H1 (cell line): Measurements from ENCODE around the gene CSNK1A1. TPM values are rescaled to one million over a fixed set of nuclear protein-coding genes. Genes with fewer than 3 reads are reported as not detected.

Source experiments
- CTCF ChIA-PET: fragments of 300-600 bp; sonication (Branson Sonifier 250); formaldehyde crosslinking; loops from one replicate; lab custom pipeline; 2021; ENCODE audit not compliant: partially characterized antibody; lab: Charles Lee
- POLR2A ChIA-PET: fragments of 300-600 bp; sonication (Branson Sonifier 250); formaldehyde crosslinking; loops from one replicate; lab custom pipeline; 2021; ENCODE audit warnings: inconsistent platforms; ENCODE audit not compliant: partially characterized antibody; lab: Charles Lee
- DNase-seq, 2 experiments: peaks; one replicate each; pipeline versions ENCODE4 v3.0.0 to v3.0.0-alpha.2; 2010 to 2022; ENCODE audit warnings: low spot score in 2 of 2, low read depth in 1 of 2, mixed read lengths in 1 of 2
- FAIRE-seq: peaks from 2 replicates; lab custom pipeline; 2011; peaks lifted over from hg19 to GRCh38; lab: Jason Lieb, UNC
- H2AFZ ChIP-seq: 2 replicates; pipeline ENCODE4 v1.8.1; 2012; ENCODE audit warnings: low read length, inconsistent platforms
- H2AK5ac ChIP-seq: 2 replicates; pipeline ENCODE4 v1.6.1; 2013; ENCODE audit warnings: low read depth, low read length
- H2BK120ac ChIP-seq: replicated peaks from 2 replicates; pipeline ENCODE3; 2013; ENCODE audit warnings: low read depth, low read length, inconsistent platforms
- H2BK12ac ChIP-seq: 2 replicates; pipeline ENCODE4 v1.6.1; 2013; ENCODE audit warnings: low read depth, low read length
- H2BK15ac ChIP-seq: 2 replicates; pipeline ENCODE4 v1.6.1; 2013; ENCODE audit warnings: low read length
- H2BK20ac ChIP-seq: 2 replicates; pipeline ENCODE4 v1.6.1; 2013; ENCODE audit warnings: low read length
- H2BK5ac ChIP-seq: 2 replicates; pipeline ENCODE4 v1.6.1; 2013; ENCODE audit warnings: low read depth, low read length
- H3K14ac ChIP-seq: 2 replicates; pipeline ENCODE4 v1.6.1; 2013; ENCODE audit warnings: inconsistent platforms; ENCODE audit not compliant: insufficient read length
- H3K18ac ChIP-seq: 2 replicates; pipeline ENCODE4 v1.6.1; 2013; ENCODE audit warnings: low read length; ENCODE audit errors: extremely low read depth
- H3K23ac ChIP-seq: 2 replicates; pipeline ENCODE4 v1.6.1; 2013; ENCODE audit warnings: inconsistent platforms; ENCODE audit not compliant: insufficient read length
- H3K23me2 ChIP-seq: 2 replicates; pipeline ENCODE4 v1.6.1; 2013; ENCODE audit warnings: low read depth, low read length
- H3K27ac ChIP-seq: 2 replicates; pipeline ENCODE4 v1.6.1; 2011; ENCODE audit warnings: low read depth, low read length, inconsistent platforms
- H3K27me3 ChIP-seq, 4 experiments: replicated peaks in 1 of 4; 1 replicate in 1 of 4; 2 replicates in 3 of 4; pipeline versions ENCODE4 v1.6.1 to v1.8.1; 2011 to 2013; ENCODE audit warnings: low read length in 3 of 4, mild to moderate bottlenecking in 3 of 4, inconsistent platforms in 2 of 4, mixed read lengths in 2 of 4, moderate library complexity in 1 of 4; ENCODE audit not compliant: control insufficient read depth in 3 of 4, insufficient read depth in 3 of 4; ENCODE audit errors: extremely low read depth in 1 of 4
- H3K36me3 ChIP-seq, 4 experiments: 2 replicates each; pipeline versions ENCODE4 v1.6.1 to v1.8.1; 2011 to 2013; ENCODE audit warnings: mild to moderate bottlenecking in 4 of 4, low read length in 3 of 4, moderate library complexity in 2 of 4, control low read depth in 1 of 4, inconsistent platforms in 1 of 4; ENCODE audit not compliant: insufficient read depth in 4 of 4, control insufficient read depth in 2 of 4
- H3K4ac ChIP-seq: replicated peaks from 2 replicates; pipeline ENCODE3; 2013; ENCODE audit warnings: low read length, low read depth, mixed read lengths, inconsistent platforms; ENCODE audit not compliant: insufficient read length
- H3K4me1 ChIP-seq, 4 experiments: replicated peaks in 1 of 4; 1 replicate in 1 of 4; 2 replicates in 3 of 4; pipeline versions ENCODE4 v1.6.1 to v1.8.1; 2011 to 2013; ENCODE audit warnings: low read length in 3 of 4, inconsistent platforms in 2 of 4, mixed read lengths in 1 of 4; ENCODE audit not compliant: insufficient read depth in 4 of 4, control insufficient read depth in 3 of 4
- H3K4me2 ChIP-seq, 2 experiments: 2 replicates each; pipeline versions ENCODE4 v1.6.1 to v1.8.1; 2011 to 2013; ENCODE audit warnings: low read depth in 2 of 2, low read length in 2 of 2, control low read depth in 1 of 2, inconsistent platforms in 1 of 2, mild to moderate bottlenecking in 1 of 2; ENCODE audit not compliant: insufficient read depth in 1 of 2
- H3K4me3 ChIP-seq, 4 experiments: fragments of 200-600, 300-600 bp in 1 of 4; sonication (generic), shearing (Covaris generic), sonication (Bioruptor Twin) in 1 of 4; 2 replicates each; pipeline versions ENCODE4 v1.5.1 to v1.8.1; 2011 to 2016; ENCODE audit warnings: low read length in 4 of 4, low read depth in 3 of 4, control low read depth in 2 of 4, inconsistent platforms in 2 of 4, mild to moderate bottlenecking in 2 of 4, mixed read lengths in 1 of 4, moderate library complexity in 1 of 4; ENCODE audit not compliant: insufficient read depth in 2 of 4; ENCODE audit errors: extremely low read depth in 1 of 4
- H3K56ac ChIP-seq: replicated peaks from 2 replicates; pipeline ENCODE3; 2013; ENCODE audit warnings: low read depth, mild to moderate bottlenecking, mixed read lengths, low read length, inconsistent platforms; ENCODE audit not compliant: insufficient read length
- H3K79me1 ChIP-seq: 2 replicates; pipeline ENCODE4 v1.6.1; 2013; ENCODE audit warnings: low read depth, low read length, control low read depth
- H3K79me2 ChIP-seq, 2 experiments: 2 replicates each; pipeline versions ENCODE4 v1.6.1 to v1.8.1; 2012 to 2013; ENCODE audit warnings: low read length in 2 of 2, mild to moderate bottlenecking in 2 of 2, inconsistent platforms in 1 of 2; ENCODE audit not compliant: insufficient read depth in 2 of 2, control insufficient read depth in 1 of 2
- H3K9ac ChIP-seq, 4 experiments: replicated peaks in 1 of 4; 1 replicate in 1 of 4; 2 replicates in 3 of 4; pipeline versions ENCODE4 v1.6.1 to v1.8.1; 2011 to 2013; ENCODE audit warnings: low read depth in 3 of 4, low read length in 3 of 4, control low read depth in 2 of 4, mild to moderate bottlenecking in 2 of 4, moderate library complexity in 2 of 4, inconsistent platforms in 1 of 4; ENCODE audit errors: extremely low read depth in 1 of 4
- H3K9me3 ChIP-seq, 2 experiments: 2 replicates each; pipeline versions ENCODE4 v1.6.1 to v1.8.1; 2012 to 2013; ENCODE audit warnings: mild to moderate bottlenecking in 2 of 2, moderate library complexity in 2 of 2, control low read depth in 1 of 2, inconsistent platforms in 1 of 2, low read depth in 1 of 2, low read length in 1 of 2, mixed read lengths in 1 of 2; ENCODE audit not compliant: insufficient read depth in 2 of 2
- H4K20me1 ChIP-seq, 2 experiments: replicated peaks in 1 of 2; 2 replicates each; pipeline versions ENCODE3 to v1.8.1; 2011 to 2013; ENCODE audit warnings: inconsistent platforms in 2 of 2, low read length in 2 of 2, mild to moderate bottlenecking in 1 of 2; ENCODE audit not compliant: insufficient read depth in 2 of 2, control insufficient read depth in 1 of 2
- H4K5ac ChIP-seq: 2 replicates; pipeline ENCODE4 v1.6.1; 2013; ENCODE audit warnings: low read length, low read depth, mixed read lengths, inconsistent platforms; ENCODE audit not compliant: insufficient read length
- H4K8ac ChIP-seq: 2 replicates; pipeline ENCODE4 v1.8.0; 2013; ENCODE audit warnings: mild to moderate bottlenecking, moderate library complexity, low read length, inconsistent platforms; ENCODE audit not compliant: insufficient read depth; ENCODE audit errors: extremely low read depth
- H4K91ac ChIP-seq: replicated peaks from 2 replicates; pipeline ENCODE3; 2013; ENCODE audit warnings: low read length, mixed read lengths, inconsistent platforms; ENCODE audit not compliant: insufficient read length
- BCL11A ChIP-seq, 2 experiments: IDR thresholded peaks; one replicate each; pipeline ENCODE4 v1.6.1; 2011; ENCODE audit warnings: low read depth in 2 of 2, low read length in 2 of 2, mild to moderate bottlenecking in 2 of 2
- CHD2 ChIP-seq: IDR thresholded peaks from 2 replicates; pipeline ENCODE4 v1.6.1; 2012; ENCODE audit warnings: low read length, improper control_type of control experiment
- FOSL1 ChIP-seq: IDR thresholded peaks from 2 replicates; pipeline ENCODE4 v1.6.1; 2011; ENCODE audit warnings: mild to moderate bottlenecking, low read depth, low read length, moderate library complexity; ENCODE audit not compliant: insufficient read depth
- SAP30 ChIP-seq: fragments of 300-600 bp; sonication (generic); IDR thresholded peaks from 2 replicates; pipeline ENCODE4 v1.7.1; 2012; ENCODE audit warnings: low read length, moderate library complexity, mild to moderate bottlenecking, inconsistent platforms; ENCODE audit not compliant: insufficient read depth, insufficient replicate concordance
- SIN3A ChIP-seq, 2 experiments: IDR thresholded peaks in 1 of 2; conservative IDR thresholded peaks in 1 of 2; 2 replicates each; pipeline ENCODE4 v1.6.1; 2011 to 2012; ENCODE audit warnings: low read length in 2 of 2, improper control_type of control experiment in 1 of 2, low read depth in 1 of 2, mild to moderate bottlenecking in 1 of 2
- TAF7 ChIP-seq: optimal IDR thresholded peaks from 2 replicates; pipeline ENCODE3; 2011; ENCODE audit warnings: low read depth, mild to moderate bottlenecking, inconsistent platforms, low read length, moderate library complexity, borderline replicate concordance
- WGBS, 2 experiments: shearing (Covaris generic) in 1 of 2; methylation state at CpG; one replicate each; pipeline versions ENCODE4 v1.1.6 to v1.1.7; 2013 to 2015; ENCODE audit warnings: low lambda C conversion rate in 2 of 2, mixed read lengths in 2 of 2, inconsistent platforms in 1 of 2, low coverage in 1 of 2, missing lambda C conversion rate in 1 of 2; ENCODE audit not compliant: insufficient replicate concordance in 2 of 2, insufficient coverage in 1 of 2, insufficient read length in 1 of 2; ENCODE audit errors: extremely low coverage in 1 of 2, missing lambda C conversion rate in 1 of 2; 5-methylcytosine and 5-hydroxymethylcytosine counted together
- polyA plus RNA-seq, 7 experiments: library from polyadenylated mRNA; depleted of rRNA in 3 of 7; stranded (reverse) in 5 of 7; unstranded in 2 of 7; fragments of >200 nt in 5 of 7; fragments of 200-250 nt in 2 of 7; gene quantifications; 1 replicate in 5 of 7; 2 replicates in 1 of 7; 4 replicates in 1 of 7; pipeline versions ENCODE4 v1.2.1 to v1.2.3, GENCODE V29; 2011 to 2013; ENCODE audit warnings: missing spikeins in 2 of 7, mixed read lengths in 2 of 7
- total RNA-seq: library from RNA; stranded (reverse); fragmentation: NEBNext Ultra II Directional; extraction: Animal tissue kit (Norgen Biotek cat#: 25700); gene quantifications from 2 replicates; pipeline ENCODE4 v1.2.1, GENCODE V29; 2021

The CSNK1A1 gene
- total and polyA plus RNA-seq, 2 of the 8 experiments (the other 6 are each of a cell fraction or from before 2014, with no cell fraction given) = 61.2 to 244 TPM

GRCh38 chr5:149550268-149550583 lies 1.0 kb downstream of the CSNK1A1 start:
- CTCF ChIA-PET = interaction anchor here (0.5 to 16.3 kb wide), 13 partner anchors 11 to 168 kb away, joined by 3 to 174 read pairs (median 5); partner anchors contain the start of gene ARHGEF37
- TF ChIP-seq TAF7 (no peak), SAP30 (peak; percentile 0), SIN3A (conservative IDR thresholded peaks at IDR 0.05 in 1 of 2, IDR thresholded peaks at IDR 0.05 in 1 of 2; ENCODE audit: low read depth in 1 of 2, low read length in 2 of 2) (peak in 1 of 2 experiments; percentile 23; a peak in 1 of 4 replicates), BCL11A (IDR thresholded peaks at IDR 0.05; ENCODE audit: low read depth in 2 of 2, low read length in 2 of 2) (no peak), CHD2 (no peak), FOSL1 (no peak)
- H4K20me1 ChIP-seq = peaks cover 5 to 6% of the 10 kb centered on the region in 2 experiments

More at GRCh38 chr5:149550268-149550583, 1.0 kb downstream of the CSNK1A1 start:
- 1% methylated on average over 12 of the region's 12 CpGs; no CpG with 5 or more reads in 1 of the 2 experiments for WGBS, 2 experiments
- Histone ChIP-seq H2BK12ac (peak overlapping the region; percentile 30; the same call in 1 of the 2 replicates), H3K4me2 (peak overlapping the region; percentile 80 to 96), H3K9ac (peak overlapping the region; percentile 81 to 94 (median 93)), H3K4me1 (peaks cover 0 to 7% (median 3%) of the 10 kb centered on the region in 4 experiments; a peak in 4 of 7 replicates), H4K5ac (no peak overlapping the region), H3K27ac (peak overlapping the region; percentile 93), H3K23ac (no peak overlapping the region), H2BK120ac (no peak overlapping the region), H3K4ac (no peak overlapping the region), H3K4me3 (peak overlapping the region; percentile 97 to 100 (median 99)), H3K36me3 (peaks cover 1 to 47% (median 10%) of the 10 kb centered on the region in 4 experiments; a peak in 7 of 8 replicates), H2AFZ (no peak overlapping the region), H3K79me1 (no peaks in the 10 kb centered on the region), H3K27me3 (no peaks in the 10 kb centered on the region), H3K79me2 (peaks cover 51 to 59% of the 10 kb centered on the region in 2 experiments), H3K56ac (peak overlapping the region; percentile 52), H2BK20ac (no peak overlapping the region), H3K18ac (0 out of 2 replicates have a peak overlapping the region, but pooled peaks have one; percentile 72), H3K23me2 (peaks cover 11% of the 10 kb centered on the region; the same call in 1 of the 2 replicates), H3K14ac (no peak overlapping the region), H2BK5ac (peak overlapping the region; percentile 92), H2AK5ac (no peak overlapping the region; the same call in 1 of the 2 replicates), H3K9me3 (no peaks in the 10 kb centered on the region), H4K8ac (no peak overlapping the region), H2BK15ac (no peak overlapping the region), H4K91ac (no peak overlapping the region)
- DNase-seq (no peak), FAIRE-seq (no peak)
- POLR2A ChIA-PET = interaction anchor here (1.0 to 11.0 kb wide), 13 partner anchors 9 to 104 kb away, joined by 3 to 65 read pairs (median 6); no protein-coding TSS in a partner anchor
